Brain microvascular endothelial cell (primary cell): ENCODE data around the gene OR8J3.

Experiments used
- DNase-seq: peaks from one replicate; pipeline ENCODE4 v3.0.0-alpha.2; 2020
- H3K27ac ChIP-seq: fragments of 250-450 bp; sonication (Bioruptor Pico); 2 replicates; pipeline ENCODE4 v1.5.1; 2020; ENCODE audit warnings: mild to moderate bottlenecking, moderate library complexity
- H3K27me3 ChIP-seq: fragments of 250-450 bp; sonication (Bioruptor Pico); replicated peaks from 2 replicates; pipeline ENCODE4 v1.5.1; 2020; ENCODE audit warnings: mild to moderate bottlenecking
- H3K36me3 ChIP-seq: fragments of 250-450 bp; sonication (Bioruptor Pico); replicated peaks from 2 replicates; pipeline ENCODE4 v1.5.1; 2020; ENCODE audit warnings: mild to moderate bottlenecking
- H3K4me3 ChIP-seq: 2 replicates; pipeline ENCODE4 v1.5.1; 2011; ENCODE audit warnings: low read depth, mild to moderate bottlenecking, control low read depth, low read length, moderate library complexity
- in situ Hi-C: cut with HindIII; loops from 2 replicates; pipeline ENCODE4 v1.10.0; 2017; ENCODE audit warnings: low sequenced_read_pairs, low pct_ligation_motif_present
- TF ChIP-seq, protein P1 (sequence below): IDR thresholded peaks from 2 replicates; pipeline ENCODE4 v1.5.1; 2011; ENCODE audit warnings: low read depth, mild to moderate bottlenecking, moderate library complexity, low read length, control low read depth, inconsistent platforms; ENCODE audit errors: missing control alignments

The OR8J3 gene

DNA sequence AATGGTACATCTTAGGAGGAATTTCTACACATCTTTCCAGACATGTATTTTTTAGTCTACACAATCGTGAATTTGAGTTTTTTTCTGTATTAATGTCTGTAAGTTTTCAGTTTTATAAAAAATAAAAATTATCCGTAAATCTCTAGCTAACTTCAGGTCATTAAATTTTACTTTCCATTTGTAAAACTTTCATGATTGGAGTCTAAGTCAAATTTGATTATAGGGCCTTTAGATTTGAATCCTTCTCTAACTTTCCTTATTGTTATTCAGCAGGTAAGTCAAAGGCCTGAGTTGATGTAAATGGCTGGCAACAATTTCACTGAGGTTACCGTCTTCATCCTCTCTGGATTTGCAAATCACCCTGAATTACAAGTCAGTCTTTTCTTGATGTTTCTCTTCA lies 47.0 kb downstream of the OR8J3 start, which contains the start of gene OR8I2:
OR8I2 (plus strand) TSS at position 301 of the 400 bp plus-strand sequence; CDS start at position 301, 0 bp downstream.
- no peak for DNase-seq
- Histone ChIP-seq H3K27ac (no peak within 1 kb of the TSS), H3K36me3 (no peaks in the 10 kb centered on the region), H3K27me3 (no peaks in the 10 kb centered on the region), H3K4me3 (no peak within 1 kb of the TSS)
- TF ChIP-seq, protein P1, sequence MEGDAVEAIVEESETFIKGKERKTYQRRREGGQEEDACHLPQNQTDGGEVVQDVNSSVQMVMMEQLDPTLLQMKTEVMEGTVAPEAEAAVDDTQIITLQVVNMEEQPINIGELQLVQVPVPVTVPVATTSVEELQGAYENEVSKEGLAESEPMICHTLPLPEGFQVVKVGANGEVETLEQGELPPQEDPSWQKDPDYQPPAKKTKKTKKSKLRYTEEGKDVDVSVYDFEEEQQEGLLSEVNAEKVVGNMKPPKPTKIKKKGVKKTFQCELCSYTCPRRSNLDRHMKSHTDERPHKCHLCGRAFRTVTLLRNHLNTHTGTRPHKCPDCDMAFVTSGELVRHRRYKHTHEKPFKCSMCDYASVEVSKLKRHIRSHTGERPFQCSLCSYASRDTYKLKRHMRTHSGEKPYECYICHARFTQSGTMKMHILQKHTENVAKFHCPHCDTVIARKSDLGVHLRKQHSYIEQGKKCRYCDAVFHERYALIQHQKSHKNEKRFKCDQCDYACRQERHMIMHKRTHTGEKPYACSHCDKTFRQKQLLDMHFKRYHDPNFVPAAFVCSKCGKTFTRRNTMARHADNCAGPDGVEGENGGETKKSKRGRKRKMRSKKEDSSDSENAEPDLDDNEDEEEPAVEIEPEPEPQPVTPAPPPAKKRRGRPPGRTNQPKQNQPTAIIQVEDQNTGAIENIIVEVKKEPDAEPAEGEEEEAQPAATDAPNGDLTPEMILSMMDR = no peak
- in situ Hi-C loops = no loop called here

DNA sequence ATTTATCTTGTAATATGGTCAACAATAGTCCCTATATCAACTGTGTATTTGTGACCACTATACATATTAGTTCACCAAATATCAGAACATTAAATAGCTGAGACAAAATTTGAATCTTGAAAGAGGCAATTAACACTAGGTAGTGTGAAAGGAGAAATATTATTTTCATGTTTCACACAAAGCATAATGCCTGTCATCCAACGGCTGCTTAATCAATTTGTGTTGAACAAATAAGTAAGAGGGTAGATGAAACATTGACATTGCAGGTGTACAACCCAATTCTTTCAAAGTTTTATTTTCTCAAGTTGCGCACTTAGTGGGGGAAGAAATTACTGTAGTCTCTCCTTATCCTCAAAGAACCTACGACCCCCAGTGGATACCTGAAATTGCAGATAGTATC lies 50.3 kb downstream of the OR8J3 start:
- TF ChIP-seq, protein P1 = no peak
- in situ Hi-C loops = no loop called here
- H3K27me3 ChIP-seq = no peaks in the 10 kb centered on the region

More for the DNA sequence above, 50.3 kb downstream of the OR8J3 start:
- no peak for DNase-seq
- no peak overlapping the region for H3K27ac ChIP-seq
- no peaks in the 10 kb centered on the region for H3K36me3 ChIP-seq
- no peak overlapping the region for H3K4me3 ChIP-seq
